GM19043 (cell line): ENCODE results near the gene CFC1B.
"Not testable (repeated sequence)": the region's sequence is repeated elsewhere in the genome, so short reads cannot be mapped to it uniquely, and the experiment has no call there.

Source experiments
- ATAC-seq: cut with Tn5 transposase; IDR thresholded peaks from one replicate; pipeline ENCODE4 v1.9.1; 2021; ENCODE audit warnings: low read depth; ENCODE audit not compliant: unreplicated experiment

The CFC1B gene

GRCh38 chr2:130556441-130556840 lies 35.4 kb downstream of the CFC1B start:
- ATAC-seq, result not testable (repeated sequence)

GRCh38 chr2:130566165-130566564 lies 45.1 kb downstream of the CFC1B start:
- ATAC-seq, result not testable (repeated sequence)

- ATAC-seq, result not testable (repeated sequence)
Measured at GRCh38 chr2:130571929-130572328, 50.9 kb downstream of the CFC1B start.

- not testable (repeated sequence) for ATAC-seq
Measured at GRCh38 chr2:130574230-130574629, 53.2 kb downstream of the CFC1B start.

GRCh38 chr2:130576209-130576784 lies 55.3 kb downstream of the CFC1B start:
- ATAC-seq, result not testable (repeated sequence)

GRCh38 chr2:130577559-130577958 lies 56.5 kb downstream of the CFC1B start:
- not testable (repeated sequence) for ATAC-seq
